ENCODE data around the gene PHF1. TPM values are rescaled to one million over a fixed set of nuclear protein-coding genes. Genes with fewer than 3 reads are reported as not detected.

PHF1 gene
- total and polyA plus RNA-seq, 2 donors (not counting 1 experiment from before 2014, with no cell fraction given) = 198 to 365 TPM

- no peaks in the 10 kb centered on the region for H3K79me2 ChIP-seq (ENCODE audit: control insufficient read depth, insufficient read depth, low read length)
- H3K9ac ChIP-seq (ENCODE audit: low read length) = no peak overlapping the region
- H3K4me2 ChIP-seq (replicated peaks; ENCODE audit: low read depth, low read length, poor library complexity, severe bottlenecking) = no peak overlapping the region
- 100% methylated on average over 2 of the region's 4 CpGs for WGBS (ENCODE audit: insufficient coverage)
- H3K27me3 ChIP-seq (replicated peaks in 1 of 4; ENCODE audit: control extremely low read depth in 1 of 4, control insufficient read depth in 3 of 4, insufficient read depth in 4 of 4, low read length in 3 of 4) = no peaks in the 10 kb centered on the region
- no peak for DNase-seq
- H2AFZ ChIP-seq (ENCODE audit: insufficient read depth, low read depth, low read length, poor library complexity, severe bottlenecking) = no peak overlapping the region
- no peak overlapping the region for H3K27ac ChIP-seq (ENCODE audit: low read length in 2 of 2)
- TF ChIP-seq CTCF (IDR thresholded peaks at IDR 0.05) (no peak), EZH2 (IDR thresholded peaks at IDR 0.05; ENCODE audit: borderline replicate concordance, insufficient read depth, low read depth, low read length, poor library complexity, severe bottlenecking) (no peak)
- Mint-ChIP-seq H3K27ac (peak overlapping the region; percentile 22), H3K27me3 (no peaks in the 10 kb centered on the region), H3K4me1 (no peaks in the 10 kb centered on the region), H3K9me3 (ENCODE audit: insufficient read depth) (no peaks in the 10 kb centered on the region), H3K4me3 (no peak overlapping the region)
- CTCF ChIA-PET = interaction anchor here (0.6 kb wide), 1 partner anchor 253 kb away, joined by 3 read pairs; no protein-coding TSS in a partner anchor
- H3K36me3 ChIP-seq (replicated peaks in 1 of 2; ENCODE audit: control extremely low read depth in 1 of 2, control insufficient read depth in 1 of 2, extremely low read depth in 1 of 2, insufficient read depth in 2 of 2, low read length in 1 of 2) = no peaks in the 10 kb centered on the region
- ATAC-seq (ENCODE audit: low read depth) = no peak
- no peaks in the 10 kb centered on the region for H3K9me3 ChIP-seq (ENCODE audit: control extremely low read depth in 1 of 3, control insufficient read depth in 2 of 3, insufficient read depth in 1 of 3, low read length in 2 of 3)
- H3K4me3 ChIP-seq (ENCODE audit: control extremely low read depth in 1 of 5, extremely low read depth in 1 of 5, insufficient read depth in 1 of 5, low read depth in 2 of 5, low read length in 4 of 5) = no peak overlapping the region
- POLR2A ChIA-PET = interaction anchor here (0.7 kb wide), 1 partner anchor 263 kb away, joined by 3 read pairs; no protein-coding TSS in a partner anchor
- H4K20me1 ChIP-seq (ENCODE audit: control insufficient read depth, insufficient read depth, low read length, poor library complexity, severe bottlenecking) = no peaks in the 10 kb centered on the region
- no peaks in the 10 kb centered on the region for H3K4me1 ChIP-seq (ENCODE audit: control insufficient read depth in 2 of 2, insufficient read depth in 2 of 2, low read length in 2 of 2)
- intact Hi-C loops (cut with micrococcal nuclease) = no loop called here
Observed at GRCh38 chr6:33384581-33385020, 26.2 kb upstream of the PHF1 start.

DNA sequence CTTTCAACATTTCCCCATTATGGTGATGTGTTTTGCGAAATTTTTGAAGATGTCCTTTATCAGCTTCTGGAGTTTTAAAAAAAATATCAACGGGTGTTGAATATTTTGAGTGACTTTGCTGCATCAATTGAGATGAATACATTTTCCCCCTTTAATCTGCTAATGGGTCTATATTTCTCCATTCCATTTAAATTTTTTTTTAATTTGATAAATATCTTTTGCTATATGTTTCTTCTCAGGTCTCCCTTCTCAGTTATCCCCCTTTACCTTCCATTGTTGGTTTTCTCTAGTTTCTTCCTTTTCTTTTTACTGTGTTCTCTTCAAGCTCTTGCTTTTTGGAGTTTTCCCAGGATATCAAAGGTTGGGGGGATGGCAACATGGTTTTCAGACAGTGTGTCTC, 20.6 kb upstream of the PHF1 start:
- POLR2A ChIA-PET = interaction anchor here (0.6 to 1.2 kb wide), 3 partner anchors 36 to 46 kb away, joined by 3 to 7 read pairs (median 4); no protein-coding TSS in a partner anchor
- intact Hi-C loops (cut with micrococcal nuclease) = loop anchor here (2.0 to 5.0 kb wide), 3 partner anchors 45 to 397 kb away; partner anchors contain the start of genes ITPR3 and LEMD2
- no peaks in the 10 kb centered on the region for H3K36me3 ChIP-seq (replicated peaks in 1 of 2; ENCODE audit: control extremely low read depth in 1 of 2, control insufficient read depth in 1 of 2, extremely low read depth in 1 of 2, insufficient read depth in 2 of 2, low read length in 1 of 2)
- DNase-seq (no peak), ATAC-seq (ENCODE audit: low read depth) (no peak)
- Mint-ChIP-seq H3K9me3 (ENCODE audit: insufficient read depth) (no peaks in the 10 kb centered on the region), H3K27me3 (no peaks in the 10 kb centered on the region), H3K4me1 (peaks cover 23% of the 10 kb centered on the region), H3K4me3 (no peak overlapping the region), H3K27ac (peak overlapping the region; percentile 95)
- no CpG with 5 or more reads among the region's 2 CpGs for WGBS (ENCODE audit: insufficient coverage)
- H3K4me3 ChIP-seq (ENCODE audit: control extremely low read depth in 1 of 5, extremely low read depth in 1 of 5, insufficient read depth in 1 of 5, low read depth in 2 of 5, low read length in 4 of 5) = no peak overlapping the region
- CTCF ChIA-PET = interaction anchor here (0.7 to 2.5 kb wide), 18 partner anchors 16 to 190 kb away, joined by 3 to 17 read pairs (median 5); partner anchors contain the start of genes BAK1, PFDN6, RPS18 and VPS52
- H2AFZ ChIP-seq (ENCODE audit: insufficient read depth, low read depth, low read length, poor library complexity, severe bottlenecking) = no peak overlapping the region
- no peak overlapping the region for H3K9ac ChIP-seq (ENCODE audit: low read length)
- H3K4me2 ChIP-seq (replicated peaks; ENCODE audit: low read depth, low read length, poor library complexity, severe bottlenecking) = no peak overlapping the region
- H3K27me3 ChIP-seq (replicated peaks in 1 of 4; ENCODE audit: control extremely low read depth in 1 of 4, control insufficient read depth in 3 of 4, insufficient read depth in 4 of 4, low read length in 3 of 4) = no peaks in the 10 kb centered on the region
- H3K79me2 ChIP-seq (ENCODE audit: control insufficient read depth, insufficient read depth, low read length) = peaks cover 15% of the 10 kb centered on the region
- no peak overlapping the region for H3K27ac ChIP-seq (ENCODE audit: low read length in 2 of 2)
- H3K9me3 ChIP-seq (ENCODE audit: control extremely low read depth in 1 of 3, control insufficient read depth in 2 of 3, insufficient read depth in 1 of 3, low read length in 2 of 3) = no peaks in the 10 kb centered on the region
- no peaks in the 10 kb centered on the region for H4K20me1 ChIP-seq (ENCODE audit: control insufficient read depth, insufficient read depth, low read length, poor library complexity, severe bottlenecking)
- H3K4me1 ChIP-seq (ENCODE audit: control insufficient read depth in 2 of 2, insufficient read depth in 2 of 2, low read length in 2 of 2) = peaks cover 12 to 18% of the 10 kb centered on the region in 2 donors
- TF ChIP-seq CTCF (IDR thresholded peaks at IDR 0.05) = no peak
- TF ChIP-seq EZH2 (IDR thresholded peaks at IDR 0.05; ENCODE audit: borderline replicate concordance, insufficient read depth, low read depth, low read length, poor library complexity, severe bottlenecking) = no peak

All from B cell (primary cell).